Urothelium cell line (cell line): ENCODE data around the gene MEOX2.

Source experiments
- DNase-seq: peaks from one replicate; pipeline ENCODE4 v3.0.0; 2011; ENCODE audit warnings: low spot score, mixed read lengths
- FAIRE-seq: peaks from 2 replicates; lab custom pipeline; 2011; peaks lifted over from hg19 to GRCh38; lab: Jason Lieb, UNC

Gene MEOX2

GRCh38 chr7:15567036-15567435 is 119.4 kb downstream of the MEOX2 start:
- no peak for DNase-seq
- no peak for FAIRE-seq

GRCh38 chr7:15566476-15566875 is 120.0 kb downstream of the MEOX2 start:
- no peak for DNase-seq
- FAIRE-seq, result no peak

GRCh38 chr7:15561835-15562234 is 124.6 kb downstream of the MEOX2 start, which contains the start of gene AGMO:
TSS of gene AGMO (minus strand) at chr7:15562015.
- no peak for FAIRE-seq
- no peak for DNase-seq
